GM19099 (cell line): ENCODE data around the gene RTN4RL1.

ENCODE experiments used
- POLR2A ChIP-seq: IDR thresholded peaks from 3 replicates; pipeline ENCODE4 v1.6.1; 2011; ENCODE audit warnings: low read depth; ENCODE audit not compliant: insufficient read length; ENCODE audit errors: extremely low read depth

The RTN4RL1 gene

GRCh38 chr17:1890758-1891450, 134.2 kb downstream of the RTN4RL1 start:
- no peak for TF ChIP-seq POLR2A

DNA sequence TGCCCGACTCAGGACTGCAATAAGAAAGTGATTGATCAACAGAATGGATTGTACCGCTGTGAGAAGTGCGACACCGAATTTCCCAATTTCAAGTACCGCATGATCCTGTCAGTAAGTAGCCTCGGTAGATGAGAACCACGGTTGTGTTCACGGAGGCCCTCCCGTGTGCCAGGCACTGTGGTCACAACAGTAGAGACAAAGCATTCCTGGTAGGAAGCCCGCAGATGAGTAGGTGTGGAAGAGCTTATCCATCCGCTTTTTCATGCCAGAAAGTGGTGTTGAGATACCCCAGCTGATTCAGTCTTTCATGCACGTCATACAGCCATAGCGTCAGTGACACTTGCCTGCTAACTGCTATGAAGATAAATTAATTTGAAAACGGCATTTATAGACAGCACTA, 136.4 kb downstream of the RTN4RL1 start:
- no peak for TF ChIP-seq POLR2A
